SIG-M5 treated with dmso at 0.1 percent for 504 hours (cell line): ENCODE measurements around the gene MCM3AP.

Experiments used
- DNase-seq: peaks from one replicate; lab custom pipeline; 2025; ENCODE audit not compliant: unreplicated experiment; lab: John Stamatoyannopoulos, UW

Gene MCM3AP

DNA sequence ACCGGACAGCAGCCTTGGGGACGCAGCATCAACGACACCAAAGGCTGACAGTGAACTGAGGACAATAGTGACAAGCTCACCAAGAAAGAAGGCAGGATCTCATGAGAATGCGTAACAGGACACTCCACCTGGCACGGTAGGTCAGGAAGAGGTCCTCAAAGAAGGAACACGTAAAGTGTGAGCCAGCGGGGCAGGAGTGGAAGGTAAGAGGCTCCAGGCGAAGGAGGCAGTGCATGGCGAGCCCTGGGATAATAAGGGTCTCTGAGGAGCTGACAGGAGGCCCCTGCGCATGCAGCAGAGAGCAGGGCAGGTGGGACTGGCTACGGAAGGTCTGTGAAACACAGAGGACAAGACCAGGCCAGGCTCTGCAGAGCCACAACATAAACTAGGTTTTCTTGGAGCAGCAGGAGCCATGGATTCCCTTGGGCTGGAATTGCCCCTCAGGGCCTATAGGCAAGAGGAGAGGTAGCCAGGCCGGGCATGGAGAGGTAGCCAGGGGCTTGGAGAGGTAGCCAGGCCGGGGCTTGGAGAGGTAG lies 65.1 kb downstream of the MCM3AP start:
- DNase-seq, result no peak

DNA sequence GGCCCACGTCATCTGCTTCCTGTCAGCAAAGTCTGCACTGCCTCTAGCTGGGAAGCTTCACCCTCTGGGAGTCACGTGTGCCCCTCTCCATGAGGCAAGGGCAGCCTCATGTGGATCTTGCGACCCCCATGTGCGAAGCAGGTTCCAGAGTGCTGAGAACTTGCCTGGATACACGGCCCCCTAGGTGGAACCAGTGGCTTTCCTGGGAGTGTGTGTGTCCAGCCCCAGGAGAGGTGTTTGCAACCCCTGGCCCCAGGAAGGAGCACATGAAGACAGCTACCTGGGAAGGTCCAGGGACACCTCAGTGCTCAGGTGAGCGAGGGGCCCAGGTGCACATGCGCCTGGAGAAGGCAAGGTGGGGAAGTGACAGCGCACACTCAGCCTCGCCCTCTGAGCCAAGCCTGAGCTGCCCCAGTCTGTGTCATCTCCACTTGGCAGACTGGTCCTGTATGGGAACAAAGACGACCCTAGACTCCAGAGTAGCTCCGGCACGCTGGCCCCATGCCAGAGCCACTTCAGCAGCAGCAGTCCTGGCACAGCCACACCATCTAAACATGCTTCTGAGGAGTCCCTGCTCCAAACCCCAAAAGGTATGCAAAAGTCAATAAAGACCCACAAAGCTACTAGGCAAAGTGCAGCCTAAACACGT lies 65.7 kb downstream of the MCM3AP start:
- no peak for DNase-seq

GRCh38 chr21:46218906-46219590 lies 66.4 kb downstream of the MCM3AP start:
- DNase-seq, result no peak

DNA sequence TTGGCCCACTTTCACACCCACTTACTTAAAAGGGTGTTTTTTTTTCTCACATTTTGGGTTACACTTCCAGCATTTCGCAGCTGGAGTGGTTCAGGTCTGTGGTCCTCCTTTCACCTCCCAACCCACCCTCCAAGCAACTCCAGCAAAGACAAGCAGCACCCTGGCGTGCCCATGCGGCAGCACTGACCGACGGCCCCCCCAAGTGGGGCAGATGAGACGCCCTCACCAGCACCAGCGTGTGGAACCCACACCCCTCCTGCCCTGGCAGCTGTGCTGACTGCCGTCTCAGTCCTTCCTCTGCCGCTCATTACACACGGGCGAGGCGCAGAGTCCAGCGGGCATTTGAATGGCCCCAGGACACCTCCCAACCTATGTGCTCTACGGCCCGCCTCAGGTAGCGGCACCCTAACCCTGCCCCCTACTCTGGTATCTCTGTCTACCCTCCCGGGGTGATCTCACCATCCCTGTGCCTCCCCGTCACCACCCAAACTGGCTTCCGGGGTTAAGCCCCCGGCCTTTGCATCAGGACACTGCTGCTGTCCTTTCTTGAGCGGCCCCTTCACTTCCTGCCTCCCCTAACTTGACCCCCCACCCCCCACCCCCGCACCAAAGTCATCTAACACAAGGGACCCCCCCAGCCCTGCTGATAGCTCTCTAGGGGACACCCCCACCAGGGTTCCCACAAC lies 67.8 kb downstream of the MCM3AP start:
- no peak for DNase-seq

GRCh38 chr21:46216132-46216747 lies 69.2 kb downstream of the MCM3AP start:
- DNase-seq, result no peak

- DNase-seq, result no peak
Observed at GRCh38 chr21:46215436-46216131, 69.8 kb downstream of the MCM3AP start.

DNA sequence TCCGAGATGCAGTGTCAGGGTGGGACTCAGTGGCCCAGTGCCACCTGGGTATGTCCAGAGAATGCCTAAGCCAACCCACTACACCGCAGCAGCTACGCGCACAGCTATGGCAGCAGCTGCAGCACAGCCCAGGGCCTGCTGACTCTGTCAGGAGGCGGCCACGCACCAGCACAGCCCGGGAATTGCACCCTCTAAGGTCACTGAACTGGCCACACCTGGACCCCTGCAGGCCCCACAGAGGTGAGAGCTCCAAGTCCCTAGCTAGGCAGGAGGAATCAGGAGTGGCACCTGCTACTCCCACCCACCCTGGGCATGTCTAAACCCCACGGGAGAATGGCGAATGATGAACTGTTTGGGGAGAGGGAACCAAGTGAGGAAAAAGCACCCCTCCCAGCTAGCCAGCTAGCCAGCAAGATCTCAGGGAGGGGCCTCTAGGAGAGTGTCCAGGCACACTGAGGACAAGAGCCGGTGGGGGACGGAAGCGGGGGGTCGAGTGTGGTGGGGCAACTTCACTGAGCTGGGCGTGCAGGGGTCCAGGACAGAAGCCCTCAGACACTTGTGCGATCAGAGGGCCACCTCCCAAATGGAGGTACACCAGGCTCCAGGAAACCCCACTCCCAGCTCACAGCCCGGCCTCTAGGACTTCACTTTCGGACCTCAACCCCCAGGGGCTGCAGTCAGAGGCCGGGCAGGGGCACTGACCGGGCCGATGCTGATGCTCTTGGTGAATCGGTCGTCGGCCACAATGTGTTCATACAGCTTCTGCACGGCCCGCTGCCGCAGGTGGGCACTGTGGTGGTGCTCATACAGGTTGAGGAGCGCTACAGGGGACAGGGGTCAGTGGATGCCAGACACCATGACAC lies 70.7 kb downstream of the MCM3AP start:
- no peak for DNase-seq

DNA sequence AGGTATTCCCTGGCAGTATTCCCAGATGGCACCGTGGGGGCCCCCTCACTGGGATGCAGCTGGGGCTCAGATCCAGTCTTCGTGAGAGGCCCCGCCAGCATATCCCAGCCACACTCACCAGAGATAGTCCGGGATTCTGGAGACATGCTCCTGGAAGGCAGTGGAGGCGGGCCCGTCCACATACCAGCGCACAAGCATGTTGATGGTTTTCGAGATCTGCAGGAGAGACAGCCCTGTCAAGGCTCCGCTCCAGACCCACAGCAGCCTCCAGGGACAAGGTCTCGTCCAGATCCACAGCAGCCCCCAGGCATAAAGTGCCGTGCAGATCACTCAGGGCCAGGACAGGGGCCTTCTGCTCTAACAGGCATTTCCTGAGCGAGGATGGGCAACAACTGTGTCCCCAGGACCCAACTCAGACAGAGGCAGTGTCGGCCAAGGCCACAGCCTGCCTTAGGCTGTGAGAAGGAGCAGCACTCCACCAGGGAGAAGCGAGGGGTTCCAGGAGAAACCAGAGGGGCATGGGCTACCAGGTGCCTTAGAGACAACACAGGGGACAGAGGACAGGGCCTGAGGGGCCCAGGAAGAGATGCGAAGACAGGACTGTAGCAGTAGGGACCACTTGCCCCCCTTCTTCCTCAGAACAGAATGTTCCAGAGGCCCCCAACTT lies 71.7 kb downstream of the MCM3AP start:
- no peak for DNase-seq

GRCh38 chr21:46212721-46213484 lies 72.5 kb downstream of the MCM3AP start:
- DNase-seq, result no peak

GRCh38 chr21:46211786-46212720 lies 73.4 kb downstream of the MCM3AP start:
- DNase-seq, result no peak

- no peak for DNase-seq
Observed at GRCh38 chr21:46211376-46211775, 74.0 kb downstream of the MCM3AP start.

GRCh38 chr21:46210378-46211136 lies 74.9 kb downstream of the MCM3AP start:
- DNase-seq, result no peak

- no peak for DNase-seq
Observed at GRCh38 chr21:46208761-46209721, 76.4 kb downstream of the MCM3AP start.

GRCh38 chr21:46207920-46208591 lies 77.4 kb downstream of the MCM3AP start:
- no peak for DNase-seq
